Measurements from ENCODE around the gene GALNT5.

- TF ChIP-seq, protein P1, sequence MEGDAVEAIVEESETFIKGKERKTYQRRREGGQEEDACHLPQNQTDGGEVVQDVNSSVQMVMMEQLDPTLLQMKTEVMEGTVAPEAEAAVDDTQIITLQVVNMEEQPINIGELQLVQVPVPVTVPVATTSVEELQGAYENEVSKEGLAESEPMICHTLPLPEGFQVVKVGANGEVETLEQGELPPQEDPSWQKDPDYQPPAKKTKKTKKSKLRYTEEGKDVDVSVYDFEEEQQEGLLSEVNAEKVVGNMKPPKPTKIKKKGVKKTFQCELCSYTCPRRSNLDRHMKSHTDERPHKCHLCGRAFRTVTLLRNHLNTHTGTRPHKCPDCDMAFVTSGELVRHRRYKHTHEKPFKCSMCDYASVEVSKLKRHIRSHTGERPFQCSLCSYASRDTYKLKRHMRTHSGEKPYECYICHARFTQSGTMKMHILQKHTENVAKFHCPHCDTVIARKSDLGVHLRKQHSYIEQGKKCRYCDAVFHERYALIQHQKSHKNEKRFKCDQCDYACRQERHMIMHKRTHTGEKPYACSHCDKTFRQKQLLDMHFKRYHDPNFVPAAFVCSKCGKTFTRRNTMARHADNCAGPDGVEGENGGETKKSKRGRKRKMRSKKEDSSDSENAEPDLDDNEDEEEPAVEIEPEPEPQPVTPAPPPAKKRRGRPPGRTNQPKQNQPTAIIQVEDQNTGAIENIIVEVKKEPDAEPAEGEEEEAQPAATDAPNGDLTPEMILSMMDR (IDR thresholded peaks at IDR 0.05; ENCODE audit: low read depth, low read length, poor library complexity, severe bottlenecking) = no peak
- TF ChIP-seq EZH2phosphoT487 (IDR thresholded peaks at IDR 0.05; ENCODE audit: borderline replicate concordance, low read length) = no peak
These were observed 26.0 kb upstream of the GALNT5 start for GRCh38 chr2:157231476-157231875.
